HG03097 (cell line): ENCODE data around the gene NEO1.

ENCODE experiments used
- ATAC-seq: cut with Tn5 transposase; IDR thresholded peaks from one replicate; pipeline ENCODE4 v1.9.1; 2021; ENCODE audit not compliant: unreplicated experiment, low FRiP score

NEO1 gene

DNA sequence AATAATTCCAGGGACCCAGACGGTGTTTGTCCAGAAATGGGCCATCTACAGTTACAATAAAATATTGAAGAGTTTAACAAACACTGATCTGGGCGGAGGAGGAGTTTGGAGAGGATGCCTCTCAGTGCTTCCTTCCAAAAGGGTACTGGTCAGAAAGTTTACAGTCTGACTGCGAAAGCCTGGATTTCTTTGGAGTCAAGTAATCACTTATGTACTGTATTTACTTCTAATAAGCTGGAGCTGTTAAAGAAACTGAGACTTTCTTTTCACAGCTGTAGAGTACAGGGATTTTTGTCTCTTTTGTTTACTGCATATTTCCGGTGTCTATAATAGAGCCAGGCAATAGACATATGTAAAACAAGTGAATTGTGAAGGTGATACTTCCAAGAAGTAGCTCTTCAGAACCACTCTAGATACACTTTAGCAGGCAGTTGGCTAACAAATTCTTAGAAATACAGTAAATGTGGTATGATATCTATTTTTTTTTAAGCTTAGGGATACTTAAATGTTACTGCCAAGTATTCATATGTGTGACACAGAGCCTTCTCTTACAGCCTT lies 22.1 kb upstream of the NEO1 start:
- ATAC-seq = no peak

DNA sequence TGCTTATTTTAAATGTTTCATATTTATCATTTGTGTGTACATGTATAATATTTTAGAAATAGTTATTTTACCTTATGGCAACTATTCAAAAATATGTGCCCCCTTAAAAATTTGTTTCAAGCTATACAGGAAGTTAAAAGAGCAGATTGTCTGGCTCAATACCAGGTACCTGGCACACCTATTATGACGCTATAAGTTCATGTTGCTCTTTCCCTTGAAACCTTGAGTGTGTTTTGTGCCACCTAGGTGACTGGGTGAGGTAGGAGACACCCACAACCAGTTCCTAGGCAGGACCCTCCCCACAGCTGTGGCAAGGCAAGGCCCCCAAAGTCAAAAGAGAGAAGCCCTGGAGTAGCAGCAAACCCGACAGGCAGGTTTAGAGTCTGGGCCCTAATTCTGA lies 20.6 kb upstream of the NEO1 start:
- ATAC-seq = no peak

DNA sequence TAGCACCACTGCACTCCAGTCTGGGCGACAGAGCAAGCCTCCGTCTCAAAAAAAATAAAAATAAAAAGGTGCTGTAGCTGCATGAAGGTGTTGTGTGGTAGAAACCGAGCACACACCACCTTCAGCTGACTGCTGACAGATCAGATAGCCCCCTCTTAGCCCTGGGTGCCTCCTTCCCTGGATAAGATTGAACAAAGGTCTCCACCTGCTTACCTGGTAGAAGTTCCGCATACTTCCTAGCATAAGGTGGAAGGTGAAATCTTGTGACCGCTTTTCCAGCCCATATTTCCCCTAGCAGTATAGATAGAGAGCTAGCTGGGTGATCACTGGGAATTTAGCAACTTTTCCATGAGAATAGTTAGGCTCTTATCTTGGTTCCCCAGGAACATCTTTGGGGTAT lies 18.7 kb upstream of the NEO1 start:
- no peak for ATAC-seq

DNA sequence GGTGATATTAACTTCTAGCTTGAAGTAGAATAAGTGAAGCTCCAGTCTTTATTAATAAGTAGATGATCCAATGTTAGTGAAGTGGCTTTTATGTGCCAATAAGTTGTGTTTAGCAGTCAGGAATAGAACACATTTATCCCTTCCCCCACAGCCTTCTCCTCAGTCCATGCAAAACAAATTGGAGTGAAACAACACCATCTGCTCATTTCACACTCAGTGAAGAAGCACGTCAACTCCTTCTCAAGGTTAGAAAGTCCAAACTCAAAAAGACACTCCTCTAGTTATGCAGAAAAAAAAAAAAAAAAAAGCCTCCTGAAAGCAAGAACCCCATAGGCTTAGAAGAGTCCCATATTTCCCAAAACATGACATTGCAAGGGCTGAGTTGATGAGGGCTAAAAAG lies 18.0 kb upstream of the NEO1 start:
- ATAC-seq = no peak

DNA sequence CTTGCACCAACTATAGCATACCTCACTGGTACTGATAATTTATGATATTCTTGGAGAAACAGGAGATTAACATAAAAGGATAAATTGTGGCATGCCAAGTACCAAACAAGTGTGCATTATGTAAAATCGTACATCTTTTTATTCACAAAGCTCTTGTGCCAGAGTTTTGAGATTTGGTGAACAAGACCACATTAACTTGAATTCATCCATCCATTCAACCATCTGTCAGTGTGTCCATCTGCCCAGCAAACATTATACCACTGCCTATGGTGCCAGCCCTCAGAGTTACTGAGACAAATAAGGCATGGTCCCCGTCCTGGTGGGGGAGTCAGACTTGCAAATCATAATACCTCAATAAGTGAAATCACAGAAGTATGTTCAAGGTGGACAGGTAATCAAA lies 17.0 kb upstream of the NEO1 start:
- no peak for ATAC-seq

DNA sequence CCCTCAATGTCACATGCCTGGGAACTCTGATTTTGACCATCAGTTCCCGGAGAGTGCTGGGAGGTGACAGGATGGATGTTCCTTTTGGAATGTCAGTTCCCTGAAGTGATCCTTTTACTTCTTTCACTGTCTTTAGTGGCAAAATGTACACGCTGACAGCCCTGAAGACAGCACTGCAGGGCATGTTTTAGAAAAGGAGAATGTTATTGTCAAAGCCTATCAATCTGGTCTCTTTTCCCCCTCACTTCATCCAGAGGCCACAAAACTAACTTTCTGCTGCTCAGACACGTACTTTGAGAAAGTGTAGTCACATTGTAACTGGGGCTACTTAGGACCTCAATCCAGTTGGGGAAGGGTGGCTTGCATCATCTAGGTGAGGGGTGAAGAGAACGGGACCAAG lies 14.0 kb upstream of the NEO1 start:
- ATAC-seq = no peak

DNA sequence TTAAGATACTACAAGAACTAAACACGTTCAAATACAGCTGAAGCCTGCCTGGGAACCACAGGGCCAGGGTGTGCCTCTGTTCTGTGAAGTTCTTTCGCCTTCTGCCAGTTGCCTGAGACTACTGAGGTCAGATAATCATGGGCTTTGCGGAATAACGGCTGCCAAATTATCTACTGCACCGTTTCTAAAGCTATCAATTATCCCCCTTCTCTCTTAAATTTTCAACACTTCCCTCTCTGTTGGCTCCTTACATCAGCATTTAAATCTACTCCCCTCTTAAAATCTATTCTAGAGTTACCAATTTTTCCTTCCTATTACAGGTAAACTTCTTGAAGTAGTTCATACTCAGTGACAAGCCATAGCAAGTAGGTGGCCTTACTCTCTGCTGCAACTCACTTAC lies 6.2 kb upstream of the NEO1 start:
- no peak for ATAC-seq

DNA sequence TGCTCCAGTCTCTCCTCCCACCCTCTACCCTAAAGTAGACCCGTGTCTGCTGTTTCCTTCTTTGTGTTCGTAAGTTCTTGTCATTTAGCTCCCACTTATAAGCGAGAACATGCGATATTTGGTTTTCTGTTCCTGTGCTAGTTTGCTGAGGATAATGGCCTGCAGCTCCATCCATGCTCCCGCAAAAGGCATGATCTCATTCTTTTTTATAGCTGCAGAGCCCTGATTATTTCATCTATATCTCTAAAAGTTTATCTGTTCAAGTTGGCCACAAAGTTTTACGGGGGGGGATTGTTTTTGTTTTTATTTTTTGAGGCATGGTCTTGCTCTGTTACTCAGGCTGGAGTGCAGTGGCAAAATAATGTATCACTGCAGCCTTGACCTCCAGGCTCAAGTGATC lies 4.4 kb upstream of the NEO1 start:
- ATAC-seq = no peak

DNA sequence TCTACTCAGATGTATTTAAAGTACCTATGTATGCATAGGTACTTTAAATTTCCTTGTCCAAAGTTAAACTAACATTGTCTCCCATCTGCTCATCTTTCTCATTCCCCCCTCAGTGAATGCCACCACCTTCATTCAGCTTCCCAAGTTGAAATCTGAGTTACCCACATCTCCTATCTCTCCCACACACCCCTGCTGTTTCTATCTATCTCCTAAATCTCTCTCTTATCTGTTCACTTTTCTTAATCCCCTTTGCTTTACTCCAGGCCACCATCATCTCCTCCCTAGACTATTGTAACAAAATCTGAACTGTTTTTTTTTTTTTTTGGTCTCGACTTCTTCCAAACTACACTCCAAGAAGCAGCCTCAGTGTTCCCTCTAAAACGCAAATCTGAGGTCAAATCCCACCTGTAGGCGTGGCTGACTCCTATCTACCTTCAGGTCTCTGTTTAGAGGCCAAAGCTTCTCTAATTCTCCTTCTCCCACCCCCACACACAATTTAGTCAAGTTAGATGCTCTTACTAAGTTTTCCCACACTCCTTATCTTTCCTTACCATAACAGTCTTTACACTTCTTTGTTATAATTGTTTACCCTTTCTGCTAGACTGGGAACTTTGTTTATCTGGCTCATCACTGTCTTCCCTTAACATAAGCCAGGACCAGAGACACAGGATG lies 3.5 kb upstream of the NEO1 start:
- ATAC-seq = no peak

DNA sequence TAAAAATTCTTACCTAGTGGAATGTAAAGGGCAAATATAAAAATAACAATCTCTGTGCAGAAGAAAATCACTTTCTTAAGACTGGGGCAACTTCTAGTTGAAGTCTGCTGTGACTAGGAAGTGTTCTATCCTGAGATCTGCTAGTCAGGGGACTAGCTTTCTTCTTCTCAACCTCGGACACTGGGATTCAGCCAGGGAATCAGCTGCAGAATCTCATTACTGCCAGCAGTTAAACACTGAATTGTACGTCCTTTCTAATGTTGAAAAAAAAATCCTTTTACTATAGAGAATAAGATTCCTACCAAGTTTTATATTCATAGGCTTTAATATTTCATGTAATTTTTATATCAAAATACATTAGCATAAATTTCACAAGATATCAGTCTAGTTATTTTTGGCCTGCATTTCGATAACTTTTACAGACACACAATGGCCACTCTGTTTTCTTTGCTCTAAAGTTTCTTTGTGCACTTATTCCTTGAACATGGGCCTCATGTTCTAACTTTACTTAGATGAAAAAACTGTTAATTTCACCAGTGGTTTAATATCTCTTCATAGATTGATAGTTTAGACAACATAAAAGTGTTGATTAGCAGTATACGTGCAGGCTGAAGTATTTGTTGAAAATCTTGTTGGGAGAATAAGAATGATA lies 2.6 kb upstream of the NEO1 start:
- no peak for ATAC-seq

DNA sequence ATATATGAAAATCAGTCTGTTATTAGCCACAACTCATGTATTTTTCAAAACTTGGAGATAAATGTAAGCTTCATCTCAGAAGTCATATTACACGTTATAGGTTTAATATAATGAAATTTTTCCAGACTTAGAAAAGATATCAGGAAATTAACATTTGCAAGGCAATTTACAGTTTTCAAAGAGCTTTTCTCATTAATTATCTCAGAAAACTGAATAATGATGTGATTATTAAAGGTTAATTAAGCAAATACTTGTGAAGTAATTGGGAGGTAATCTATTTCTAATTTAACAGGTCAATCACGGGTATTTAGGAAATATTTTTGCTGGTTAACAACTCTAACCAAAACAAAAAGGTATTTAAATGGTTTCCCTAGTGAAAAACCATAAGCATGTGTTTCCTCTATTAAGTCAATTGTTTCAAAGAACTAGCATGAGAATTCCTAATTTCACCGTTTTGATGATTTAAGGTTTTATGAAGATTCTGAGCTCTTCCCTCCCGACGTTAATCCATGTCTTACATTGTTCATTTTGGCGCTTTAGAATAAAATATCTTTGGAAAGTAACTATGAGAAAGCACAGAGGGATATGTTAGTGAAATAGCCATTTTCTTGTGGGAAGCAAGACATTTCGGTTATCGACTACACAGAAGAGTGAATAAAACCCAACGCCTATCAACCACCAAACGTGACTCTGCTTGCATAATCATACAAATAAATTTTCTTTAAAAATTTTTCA lies 1.5 kb upstream of the NEO1 start:
- ATAC-seq = no peak

DNA sequence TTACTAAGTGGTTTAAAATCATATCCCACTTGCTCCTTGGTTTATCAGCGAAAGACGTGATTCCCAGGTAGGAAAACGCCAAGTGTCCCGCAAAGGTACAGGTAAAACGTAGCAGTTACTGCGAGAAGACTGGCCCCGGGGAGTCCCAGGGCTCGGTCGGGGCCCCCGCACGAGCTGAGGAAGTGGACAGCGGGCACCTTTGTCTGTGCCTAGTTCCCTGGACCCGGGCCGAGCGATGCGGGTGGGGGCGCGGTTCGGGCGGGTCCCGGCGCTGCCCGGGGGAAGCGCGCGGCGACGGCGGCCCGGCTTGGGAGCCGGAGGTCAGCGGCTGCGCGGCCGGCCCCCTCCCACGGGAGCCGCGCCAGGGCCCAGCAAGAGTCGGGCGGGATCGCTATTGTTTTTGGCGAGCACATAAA lies 864 bp upstream of the NEO1 start:
- ATAC-seq = no peak

DNA sequence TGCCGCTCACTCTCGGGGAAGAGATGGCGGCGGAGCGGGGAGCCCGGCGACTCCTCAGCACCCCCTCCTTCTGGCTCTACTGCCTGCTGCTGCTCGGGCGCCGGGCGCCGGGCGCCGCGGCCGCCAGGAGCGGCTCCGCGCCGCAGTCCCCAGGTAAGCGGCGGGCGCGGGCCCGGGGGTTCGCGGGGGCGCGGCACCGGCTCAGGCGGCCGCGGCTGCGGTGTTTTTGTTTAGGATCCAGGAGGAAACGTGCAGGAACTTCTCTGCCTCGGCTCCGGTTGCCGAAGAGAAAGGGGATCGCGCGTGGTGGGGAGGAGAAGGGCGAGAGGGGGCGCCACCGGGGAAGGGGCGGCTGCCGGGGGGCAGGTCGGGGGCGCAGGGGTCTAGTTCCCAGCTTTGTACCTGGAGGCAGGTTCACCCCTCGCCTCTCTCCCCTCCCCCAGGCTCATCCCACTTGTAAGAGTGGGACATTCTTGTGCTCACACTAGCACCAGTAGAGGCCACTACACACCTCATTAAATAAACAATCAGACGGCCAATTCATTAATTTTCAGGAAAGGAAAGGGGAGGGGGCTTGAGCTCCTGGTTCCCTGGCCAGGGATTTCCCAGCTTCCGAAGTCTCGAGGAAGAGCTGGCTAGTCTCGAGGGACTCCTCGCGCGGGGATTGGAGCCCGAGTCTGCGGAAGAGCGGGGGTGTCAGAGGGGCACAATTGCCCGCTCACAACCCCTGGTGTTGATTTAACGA lies 562 bp downstream of the NEO1 start:
- peak; percentile 42 for ATAC-seq

DNA sequence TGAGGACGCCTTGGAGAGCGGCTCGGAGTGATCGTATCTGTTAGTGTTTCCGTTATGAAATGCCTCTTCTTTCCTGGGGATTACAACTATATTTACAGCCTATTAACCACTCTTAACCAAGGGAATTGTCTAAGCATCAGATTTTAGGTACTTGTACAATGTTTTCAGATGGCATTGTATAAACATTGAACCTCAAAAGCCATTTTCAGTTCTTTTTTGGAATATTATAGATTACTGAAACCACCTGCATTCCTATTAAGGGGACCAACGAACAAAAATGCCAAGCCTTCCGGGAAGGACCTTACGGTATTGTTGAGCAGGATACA lies 1.1 kb downstream of the NEO1 start:
- no peak for ATAC-seq

DNA sequence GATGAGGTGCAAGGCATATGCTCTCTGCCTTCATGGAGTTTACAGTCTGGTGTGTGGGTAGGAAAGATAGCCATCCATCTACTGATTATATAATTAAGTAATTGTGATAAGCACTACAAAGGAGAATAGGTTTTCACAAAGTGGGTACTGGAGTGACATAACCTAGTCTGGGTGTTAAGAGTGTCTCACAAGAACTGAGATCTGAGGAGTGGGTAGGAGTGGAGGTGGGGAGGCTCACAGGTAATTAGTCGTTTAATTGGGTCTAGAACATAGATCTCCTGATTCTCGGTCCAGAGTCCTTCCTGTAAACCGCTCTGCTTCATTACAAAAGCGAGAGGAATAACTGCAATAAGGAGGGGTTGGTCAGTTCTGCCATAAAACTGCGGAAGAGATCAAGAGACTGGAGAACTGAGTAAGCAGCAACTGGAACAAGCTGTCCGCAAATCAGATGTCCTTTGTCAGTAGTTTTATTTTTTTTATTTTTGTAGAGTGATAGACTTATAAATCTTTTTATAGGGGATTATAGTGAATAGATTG lies 2.2 kb downstream of the NEO1 start:
- no peak for ATAC-seq

DNA sequence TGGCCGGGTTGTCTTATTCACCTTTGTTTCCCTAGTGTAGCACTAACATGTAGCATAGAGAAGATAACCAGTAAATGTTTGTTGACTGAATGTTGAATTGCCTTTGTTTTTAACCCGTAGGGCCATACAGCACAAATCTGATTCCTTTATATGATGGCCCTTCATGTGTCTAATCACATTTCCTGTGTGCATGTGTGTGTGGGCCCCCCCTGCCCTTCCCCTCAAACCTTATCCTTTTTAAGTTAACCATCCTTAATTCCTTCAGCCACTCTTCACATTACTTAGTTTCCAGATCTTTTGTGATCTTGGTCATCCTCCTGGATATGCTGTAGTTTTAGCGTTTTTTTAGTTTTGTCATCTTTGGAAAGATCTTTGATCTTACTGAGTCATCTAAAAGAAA lies 4.2 kb downstream of the NEO1 start:
- ATAC-seq = no peak

DNA sequence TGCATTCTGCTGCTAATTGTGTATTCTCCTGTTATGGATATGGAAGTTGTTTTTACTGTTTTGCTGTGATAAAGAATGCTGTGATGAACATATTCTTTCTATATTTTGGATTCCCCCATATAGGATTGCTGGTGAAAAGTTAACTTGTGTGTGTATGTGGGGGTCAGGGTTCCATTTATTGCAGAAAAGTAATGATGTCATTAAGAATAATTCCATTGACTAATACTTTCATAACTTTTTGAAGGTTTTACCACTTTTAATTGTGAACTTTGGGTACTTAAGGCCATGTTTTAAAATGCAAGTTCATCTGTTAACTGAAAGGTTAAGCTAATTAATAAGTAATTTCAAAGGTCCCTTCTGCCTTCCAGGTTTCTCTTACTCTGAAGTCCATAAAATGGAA lies 6.2 kb downstream of the NEO1 start:
- ATAC-seq = no peak

DNA sequence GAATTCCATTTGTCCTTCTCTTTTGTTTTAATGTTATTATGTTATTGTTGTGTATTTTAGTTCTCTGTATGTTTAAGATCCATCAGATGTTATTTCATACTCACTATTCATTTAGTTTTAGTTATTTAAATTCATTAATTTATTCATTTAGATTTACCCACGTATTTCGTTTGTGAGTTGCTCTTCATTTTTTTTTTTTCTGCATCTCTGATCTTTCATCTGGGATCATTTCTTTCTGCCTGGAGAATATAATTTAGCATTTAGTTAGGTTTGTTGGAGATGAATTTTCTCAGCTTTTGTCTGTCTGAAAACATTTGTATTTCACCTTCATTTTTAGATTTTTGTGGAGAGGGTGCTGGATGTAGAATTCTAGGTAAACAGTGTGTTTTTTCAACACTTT lies 12.9 kb downstream of the NEO1 start:
- no peak for ATAC-seq

DNA sequence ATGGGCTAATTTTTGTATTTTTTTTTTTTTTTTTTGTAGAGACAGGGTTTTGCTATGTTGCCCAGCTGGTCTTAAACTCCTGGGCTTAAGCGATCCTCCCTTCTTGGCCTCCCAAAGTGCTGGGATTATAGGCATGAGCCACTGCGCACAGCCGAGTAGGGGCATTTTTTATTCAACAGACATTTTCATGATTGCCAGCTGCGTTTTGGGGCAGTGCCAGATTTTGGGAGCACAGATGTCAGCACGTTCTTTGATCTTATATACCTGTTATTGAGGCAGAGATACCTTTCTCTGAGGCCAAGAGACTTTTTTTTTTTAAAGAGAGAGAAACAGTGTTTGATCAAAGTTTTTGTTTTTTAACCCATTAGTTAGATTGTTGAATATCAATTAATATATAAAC lies 16.8 kb downstream of the NEO1 start:
- ATAC-seq = no peak

DNA sequence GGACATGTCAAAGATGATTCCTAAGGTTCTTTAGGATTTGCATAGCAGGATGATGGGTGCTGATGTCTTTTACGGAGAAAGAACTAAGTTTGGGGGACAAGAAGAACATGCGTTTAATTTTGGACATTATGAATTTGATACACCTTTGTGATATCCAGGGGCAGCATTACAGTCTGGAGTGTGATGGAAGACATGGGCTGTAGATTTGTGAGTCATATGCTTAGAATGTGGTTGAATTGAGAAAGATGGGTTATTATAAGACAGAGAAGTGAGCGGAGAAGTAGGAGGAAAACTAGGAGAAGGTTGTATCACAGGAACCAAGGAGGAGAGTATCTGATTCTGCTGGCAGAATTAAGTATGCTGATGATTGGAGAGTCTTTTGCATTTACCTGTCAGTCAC lies 20.6 kb downstream of the NEO1 start:
- ATAC-seq = no peak

DNA sequence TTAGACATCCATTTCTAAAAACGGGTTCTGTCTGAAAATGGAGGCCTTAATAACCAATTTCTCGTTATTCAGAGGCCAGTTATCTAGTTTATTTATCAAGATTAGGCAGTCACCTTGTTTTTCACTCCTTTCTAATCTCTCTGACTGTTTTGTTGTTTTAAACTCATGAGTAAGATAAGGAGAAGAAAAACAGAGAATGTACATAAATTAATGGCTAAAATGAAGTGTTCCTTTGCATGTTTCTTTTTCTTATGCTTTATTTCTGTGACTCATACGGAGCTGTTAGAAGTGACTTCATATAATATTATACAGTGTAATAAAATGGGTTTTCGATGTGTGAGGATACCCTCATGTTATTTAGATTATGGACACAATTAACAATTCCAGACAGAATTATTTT lies 22.0 kb downstream of the NEO1 start:
- no peak for ATAC-seq
